Dermis blood vessel endothelial cell (primary cell): Measurements from ENCODE around the gene CACNA2D3. TPM values are rescaled to one million over a fixed set of nuclear protein-coding genes. Genes with fewer than 3 reads are reported as not detected.

Source experiments
- DNase-seq: peaks from one replicate; pipeline ENCODE4 v3.0.0; 2010
- total RNA-seq: library from RNA; depleted of rRNA; stranded (reverse); fragments of >200 nt; gene quantifications from 2 replicates; pipeline ENCODE4 v1.2.3, GENCODE V29; 2014

The CACNA2D3 gene
- total RNA-seq, 1 donor from 2014 or later: under 0.01 TPM

- DNase-seq: no peak
Measured at GRCh38 chr3:54771050-54771449, 648.7 kb downstream of the CACNA2D3 start.

DNA sequence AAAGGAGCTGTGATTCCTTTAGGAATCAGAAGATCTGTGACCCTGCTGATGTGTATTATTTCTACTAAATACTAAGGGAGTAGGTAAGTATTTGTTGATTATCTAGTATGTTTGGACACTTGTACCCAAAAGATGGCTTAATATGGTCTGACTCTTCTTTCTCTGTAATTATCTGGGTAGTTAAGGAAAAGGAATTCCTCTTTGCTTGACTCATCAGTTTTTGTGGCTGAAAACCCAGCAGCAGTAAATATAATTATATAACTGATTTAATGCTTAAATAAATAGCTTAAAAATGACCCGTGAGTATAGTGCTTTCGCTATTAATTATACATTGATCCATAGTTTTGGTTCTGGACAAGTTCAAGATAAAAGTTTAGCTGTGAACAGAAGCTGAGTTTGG lies 649.7 kb downstream of the CACNA2D3 start:
- DNase-seq: no peak

- no peak for DNase-seq
Measured at GRCh38 chr3:54772746-54773145, 650.4 kb downstream of the CACNA2D3 start.

- DNase-seq: no peak
Measured at GRCh38 chr3:54773271-54773670, 650.9 kb downstream of the CACNA2D3 start.

GRCh38 chr3:54776601-54777000 lies 654.2 kb downstream of the CACNA2D3 start:
- DNase-seq: no peak

- no peak for DNase-seq
Measured at GRCh38 chr3:54777141-54777540, 654.8 kb downstream of the CACNA2D3 start.

DNA sequence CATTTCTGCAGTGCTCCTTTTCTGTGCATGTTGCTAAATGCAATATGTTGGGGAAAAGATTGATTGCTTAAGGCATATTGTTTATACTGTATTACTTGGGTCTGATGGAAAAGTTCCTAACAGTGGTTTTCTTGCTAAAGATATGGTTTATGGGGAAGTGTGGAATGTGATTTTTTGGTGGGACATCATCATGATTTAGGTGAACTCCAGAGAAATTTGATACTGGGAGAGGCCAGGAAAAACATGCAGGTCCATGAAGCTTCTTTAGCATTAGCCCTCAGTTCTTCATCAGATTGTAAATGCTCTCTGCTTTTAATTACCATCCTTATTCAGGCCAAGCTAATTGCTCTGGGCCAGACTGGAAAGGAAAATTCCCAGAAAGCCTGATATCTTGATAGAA lies 658.0 kb downstream of the CACNA2D3 start:
- no peak for DNase-seq

DNA sequence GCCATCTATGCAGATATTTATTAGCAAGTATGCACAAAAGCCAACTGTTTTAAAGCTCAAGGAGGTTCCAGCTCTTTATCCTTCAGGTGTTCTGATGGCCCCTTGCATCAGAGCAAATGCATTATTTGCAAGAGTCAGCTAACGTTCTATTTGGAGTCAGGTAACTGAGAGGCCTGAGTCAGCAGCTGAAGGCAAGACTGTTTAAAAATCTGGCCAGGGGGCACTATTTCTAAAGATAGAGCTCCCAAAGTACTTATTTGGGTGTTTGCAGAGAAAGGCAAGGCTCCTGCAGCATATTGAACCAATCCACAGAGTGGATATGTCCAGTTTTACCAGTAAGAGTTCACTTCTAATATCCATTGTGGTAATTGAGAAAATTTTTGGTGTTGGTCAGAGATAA lies 659.4 kb downstream of the CACNA2D3 start:
- DNase-seq: no peak

- no peak for DNase-seq
Measured at GRCh38 chr3:54783611-54784010, 661.3 kb downstream of the CACNA2D3 start.

DNA sequence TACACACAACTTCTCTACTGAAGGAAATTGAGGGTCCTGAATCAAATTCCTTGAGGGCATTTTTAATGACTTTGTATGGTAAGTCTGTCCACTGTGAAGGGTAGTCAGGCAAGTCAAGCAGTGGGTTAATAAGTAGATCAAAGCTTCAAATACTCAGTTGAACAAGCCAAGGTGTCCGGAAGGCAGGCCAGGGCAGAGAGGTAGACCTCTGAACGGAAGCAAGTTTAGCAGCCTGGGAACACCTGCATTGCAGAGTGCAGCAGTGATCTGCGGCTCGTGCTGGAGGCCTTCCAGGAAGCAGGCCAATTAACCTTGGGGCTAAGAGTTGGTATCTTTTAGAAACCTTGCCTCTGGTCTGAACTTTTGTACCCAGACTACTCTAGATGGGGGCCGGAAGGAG lies 661.7 kb downstream of the CACNA2D3 start:
- DNase-seq: no peak

DNA sequence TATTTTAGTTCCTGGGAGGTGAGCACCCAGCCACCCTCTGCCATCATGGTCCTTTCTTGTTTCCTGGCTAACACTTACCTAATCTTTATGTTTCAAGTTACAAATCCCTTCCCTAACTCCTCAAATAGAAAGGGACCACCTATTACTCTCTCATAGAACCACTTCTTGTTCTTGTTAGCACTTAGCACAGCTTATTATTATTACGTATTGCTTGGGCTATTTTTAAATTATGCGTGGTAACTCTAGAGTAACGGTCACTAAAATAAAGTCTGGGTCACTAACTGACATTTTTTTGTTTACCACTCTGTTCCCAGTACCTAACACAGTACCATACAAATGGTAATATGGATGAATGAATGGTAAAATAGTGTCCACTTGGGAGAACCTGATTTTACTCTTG lies 663.6 kb downstream of the CACNA2D3 start:
- no peak for DNase-seq

GRCh38 chr3:54790051-54790450 lies 667.7 kb downstream of the CACNA2D3 start:
- DNase-seq: no peak

- no peak for DNase-seq
Measured at GRCh38 chr3:54791501-54792156, 669.3 kb downstream of the CACNA2D3 start.

- DNase-seq: no peak
Measured at GRCh38 chr3:54792584-54792983, 670.2 kb downstream of the CACNA2D3 start.

DNA sequence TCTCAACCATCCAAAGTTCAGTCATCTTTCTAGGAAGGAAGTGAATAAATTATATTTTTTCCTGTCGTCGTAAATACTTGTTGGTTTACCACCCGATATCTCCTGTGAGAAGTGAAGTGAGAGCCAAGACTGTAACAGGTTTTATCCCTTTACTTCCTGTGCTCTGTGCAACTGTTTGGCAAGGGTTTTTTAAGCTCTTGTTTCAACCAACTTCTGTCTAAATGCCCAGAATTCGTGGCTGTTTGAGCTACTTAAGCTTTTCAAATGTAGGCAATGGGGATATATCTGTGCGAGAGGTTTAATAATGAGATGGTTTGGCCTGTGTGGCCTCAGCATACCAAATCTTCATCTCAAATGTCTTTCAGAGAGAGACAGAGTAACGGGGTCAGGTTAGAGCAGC lies 670.8 kb downstream of the CACNA2D3 start:
- DNase-seq: no peak

- DNase-seq: no peak
Measured at GRCh38 chr3:54797111-54797510, 674.8 kb downstream of the CACNA2D3 start.

- no peak for DNase-seq
Measured at GRCh38 chr3:54800478-54800877, 678.1 kb downstream of the CACNA2D3 start.

GRCh38 chr3:54801977-54802376 lies 679.6 kb downstream of the CACNA2D3 start:
- no peak for DNase-seq

GRCh38 chr3:54810401-54810800 lies 688.0 kb downstream of the CACNA2D3 start:
- DNase-seq: no peak

DNA sequence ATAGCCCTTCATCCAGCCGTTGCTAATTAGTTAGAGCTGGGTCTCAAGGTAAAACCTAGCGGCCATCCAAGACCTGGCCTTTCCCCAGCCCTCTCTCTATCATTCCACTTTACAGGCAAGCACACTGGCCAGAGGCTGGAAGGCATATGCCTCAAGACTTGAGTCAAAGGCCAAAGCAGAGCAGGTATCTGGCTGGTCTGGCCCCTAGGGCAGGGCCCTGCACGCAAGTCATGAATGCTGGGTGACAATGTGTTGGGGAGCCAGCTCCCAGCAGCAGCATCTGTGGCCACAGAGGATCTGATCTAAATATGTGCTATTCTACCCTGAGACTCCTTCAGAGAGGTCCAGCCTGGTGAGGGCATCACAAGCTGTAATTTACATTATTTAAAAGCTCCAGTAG lies 691.9 kb downstream of the CACNA2D3 start:
- no peak for DNase-seq

DNA sequence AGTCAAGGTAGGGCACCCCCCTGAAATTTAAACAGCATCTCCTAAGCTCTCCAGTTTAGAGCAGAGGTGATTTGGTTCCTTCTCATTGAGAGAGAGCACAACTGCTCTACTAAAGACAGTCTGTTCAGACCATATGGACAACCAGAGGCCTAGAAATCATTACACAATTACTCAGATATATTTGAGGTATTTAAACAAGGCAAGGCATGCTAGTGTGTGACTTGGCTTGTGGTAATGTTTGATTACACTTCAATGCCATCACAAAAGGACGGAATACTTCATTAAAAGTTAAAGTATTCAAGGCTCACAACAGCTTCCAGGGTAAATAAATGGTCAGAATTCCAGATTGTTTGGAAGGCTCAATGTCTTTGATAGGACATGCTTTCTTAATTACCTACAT lies 695.3 kb downstream of the CACNA2D3 start:
- DNase-seq: no peak

GRCh38 chr3:54818486-54818885 lies 696.1 kb downstream of the CACNA2D3 start:
- DNase-seq: no peak

DNA sequence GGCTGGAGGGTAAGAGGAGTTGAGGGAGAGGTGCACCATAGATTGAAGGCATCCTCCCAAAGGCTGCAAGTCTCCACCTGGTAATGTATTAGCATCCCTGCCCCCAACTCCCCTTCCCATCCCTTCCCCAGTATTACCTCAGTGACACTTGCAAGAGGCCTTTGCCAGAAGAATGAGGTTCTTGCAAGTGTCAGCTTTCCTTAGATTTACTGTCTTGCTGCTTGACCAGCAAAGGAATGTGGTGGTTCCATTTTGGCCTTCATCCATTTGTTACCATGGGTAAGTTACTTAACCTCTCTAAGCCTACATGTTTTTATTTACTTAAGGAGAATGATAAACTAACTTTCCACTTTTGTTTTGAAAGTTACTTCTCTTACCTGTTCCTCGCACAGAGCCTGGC lies 696.6 kb downstream of the CACNA2D3 start:
- DNase-seq: no peak

- no peak for DNase-seq
Measured at GRCh38 chr3:54819946-54820345, 697.6 kb downstream of the CACNA2D3 start.

- DNase-seq: no peak
Measured at GRCh38 chr3:54822206-54822605, 699.9 kb downstream of the CACNA2D3 start.
